Cardiac fibroblast (primary cell): ENCODE data around the gene GRAMD2B.

Experiments used
- DNase-seq, 2 donors: peaks; one replicate each; pipeline versions ENCODE4 v3.0.0 to v3.0.0-alpha.2; 2010; ENCODE audit warnings: low read depth in 2 of 2
- H3K4me3 ChIP-seq, 2 donors: replicated peaks in 1 of 2; 1 replicate in 1 of 2; 2 replicates in 1 of 2; pipeline ENCODE4 v1.5.1; 2011; ENCODE audit warnings: low read depth in 2 of 2, low read length in 2 of 2, mild to moderate bottlenecking in 2 of 2, moderate library complexity in 1 of 2
- CTCF ChIP-seq: IDR thresholded peaks from one replicate; pipeline ENCODE4 v1.5.1; 2011; ENCODE audit warnings: low read depth, mild to moderate bottlenecking, low read length, inconsistent platforms

The GRAMD2B gene

DNA sequence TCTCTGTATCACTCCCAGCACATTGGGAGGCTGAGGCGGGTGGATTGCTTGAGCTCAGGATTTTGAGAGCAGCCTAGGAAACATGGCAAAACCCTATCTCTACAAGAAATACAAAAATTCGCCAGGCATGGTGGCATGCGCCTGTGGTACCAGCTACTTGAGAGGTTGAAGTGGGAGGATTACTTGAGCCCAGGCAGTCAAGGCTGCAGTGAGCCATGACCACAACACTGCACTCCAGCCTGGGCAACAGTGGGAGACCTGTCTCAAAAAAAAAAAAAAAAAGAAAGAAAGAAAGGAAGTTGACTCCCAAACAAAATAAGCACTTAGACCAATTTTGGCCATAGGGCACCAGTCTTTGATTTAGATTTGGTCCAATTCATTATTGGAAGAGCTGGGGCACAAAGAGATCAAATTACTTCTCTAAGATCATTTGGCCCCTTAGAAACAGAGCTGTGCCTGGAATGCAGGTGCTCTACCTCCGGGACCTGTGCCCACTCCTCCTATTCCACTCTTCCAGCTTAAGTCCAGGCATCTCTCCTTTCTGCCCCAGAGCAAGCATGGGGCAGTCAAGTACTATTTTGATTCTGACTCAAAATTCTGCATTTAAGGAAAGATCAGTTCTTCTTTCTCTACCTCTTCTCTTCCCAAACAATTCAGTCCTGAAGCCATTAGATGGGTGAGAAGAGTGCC lies 112.8 kb downstream of the GRAMD2B start:
- DNase-seq: no peak
- no peak for TF ChIP-seq CTCF
- no peak overlapping the region for H3K4me3 ChIP-seq

DNA sequence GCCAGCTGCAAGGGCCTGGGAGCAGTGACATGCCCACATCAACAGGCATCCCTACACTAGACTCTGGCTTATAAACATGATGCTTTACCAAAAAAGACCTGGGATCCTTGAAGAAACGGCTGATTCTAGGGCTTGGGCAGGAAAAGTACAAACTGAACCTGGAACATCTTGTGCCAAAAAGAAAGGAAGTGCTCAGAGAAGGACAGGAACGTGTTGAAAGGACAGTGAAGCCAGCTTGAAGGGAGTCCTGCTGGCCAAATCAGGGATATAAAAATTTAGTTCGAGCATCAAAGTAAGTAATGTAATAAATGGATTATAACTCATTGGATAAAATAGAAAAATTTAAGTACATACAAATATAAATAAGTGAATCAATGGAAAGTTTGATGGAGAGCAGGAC lies 113.7 kb downstream of the GRAMD2B start:
- peak; percentile 28 to 32 for DNase-seq
- TF ChIP-seq CTCF: peak; percentile 33
- no peak overlapping the region for H3K4me3 ChIP-seq

DNA sequence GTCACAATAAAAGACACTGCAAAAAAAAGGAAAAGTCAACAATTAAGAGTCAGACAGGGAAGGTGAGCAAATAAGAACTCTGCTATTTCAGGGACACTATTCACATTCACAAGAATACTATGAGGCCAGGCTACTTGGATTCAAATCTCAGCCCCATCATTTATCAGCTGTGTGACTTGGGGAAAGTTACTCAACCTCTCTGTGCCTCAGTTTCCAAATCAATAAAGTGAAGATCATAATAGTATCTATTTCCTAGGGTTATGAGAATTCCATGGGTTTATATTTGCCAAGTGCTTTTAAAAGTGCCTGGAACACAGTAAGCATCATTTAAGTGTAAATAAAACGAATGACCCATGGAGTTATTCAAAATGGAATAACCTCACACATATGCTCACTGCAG lies 115.4 kb downstream of the GRAMD2B start:
- H3K4me3 ChIP-seq: no peak overlapping the region
- DNase-seq: no peak
- TF ChIP-seq CTCF: no peak

DNA sequence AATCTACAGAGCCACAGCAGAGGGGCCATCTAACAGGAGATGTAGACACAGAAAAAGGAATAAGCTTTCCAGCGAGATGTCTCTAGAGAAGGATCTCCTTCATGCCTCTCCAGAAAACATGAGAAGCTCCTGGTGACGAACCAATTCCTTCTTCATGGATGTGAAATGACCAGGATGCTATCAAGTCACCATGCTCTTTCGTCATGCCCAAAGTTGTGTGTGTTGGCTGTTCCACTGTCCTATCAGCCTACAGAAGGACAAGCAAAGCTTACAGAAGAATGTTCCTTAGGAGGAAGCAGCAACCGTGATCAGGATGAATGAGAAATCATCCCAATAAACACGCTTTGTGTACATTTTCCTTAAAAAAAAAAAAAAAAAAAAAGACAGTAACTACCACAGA lies 117.4 kb downstream of the GRAMD2B start:
- no peak overlapping the region for H3K4me3 ChIP-seq
- no peak for DNase-seq
- no peak for TF ChIP-seq CTCF

- H3K4me3 ChIP-seq: no peak overlapping the region
- no peak for DNase-seq
- no peak for TF ChIP-seq CTCF
Observed at GRCh38 chr5:126542441-126542840, 119.2 kb downstream of the GRAMD2B start.

DNA sequence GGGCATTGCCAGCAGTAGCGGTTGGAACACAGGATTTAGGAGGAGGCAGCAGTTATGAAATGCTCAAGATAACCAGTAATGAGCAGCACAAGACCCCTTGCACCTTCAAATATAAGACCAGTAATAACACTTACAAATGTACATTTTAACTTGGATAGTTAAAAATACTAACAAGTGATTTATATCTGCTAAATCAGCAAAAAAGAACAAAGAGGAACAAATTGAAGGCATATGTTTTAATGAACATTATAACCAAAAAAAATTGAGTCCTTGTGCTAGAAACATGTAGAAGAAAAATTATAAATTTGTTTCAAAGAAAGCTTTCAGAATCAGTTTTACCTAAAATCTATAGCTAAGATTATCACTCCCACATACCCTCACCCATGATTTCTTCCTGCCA lies 119.8 kb downstream of the GRAMD2B start:
- no peak for DNase-seq
- no peak for TF ChIP-seq CTCF

GRCh38 chr5:126543660-126544059 lies 120.5 kb downstream of the GRAMD2B start:
- H3K4me3 ChIP-seq: no peak overlapping the region
- no peak for DNase-seq
- TF ChIP-seq CTCF: no peak

More for the DNA sequence above, 119.8 kb downstream of the GRAMD2B start:
- no peak overlapping the region for H3K4me3 ChIP-seq
